GM12865 (cell line): ENCODE results near the gene KMT5C.
A peak's percentile ranks its signal among the peaks of the same experiment; 100 is the strongest.

Experiments
- DNase-seq: peaks from one replicate; pipeline ENCODE4 v3.0.0; 2010; ENCODE audit warnings: low read depth
- H3K4me3 ChIP-seq: 2 replicates; pipeline ENCODE4 v1.5.1; 2011; ENCODE audit warnings: mild to moderate bottlenecking, low read depth, low read length, control low read depth
- TF ChIP-seq, protein P1 (sequence below): IDR thresholded peaks from 2 replicates; pipeline ENCODE4 v1.5.1; 2011; ENCODE audit warnings: low read length, control low read depth, low read depth, inconsistent platforms; ENCODE audit not compliant: insufficient read depth; ENCODE audit errors: missing control alignments

The KMT5C gene

DNA sequence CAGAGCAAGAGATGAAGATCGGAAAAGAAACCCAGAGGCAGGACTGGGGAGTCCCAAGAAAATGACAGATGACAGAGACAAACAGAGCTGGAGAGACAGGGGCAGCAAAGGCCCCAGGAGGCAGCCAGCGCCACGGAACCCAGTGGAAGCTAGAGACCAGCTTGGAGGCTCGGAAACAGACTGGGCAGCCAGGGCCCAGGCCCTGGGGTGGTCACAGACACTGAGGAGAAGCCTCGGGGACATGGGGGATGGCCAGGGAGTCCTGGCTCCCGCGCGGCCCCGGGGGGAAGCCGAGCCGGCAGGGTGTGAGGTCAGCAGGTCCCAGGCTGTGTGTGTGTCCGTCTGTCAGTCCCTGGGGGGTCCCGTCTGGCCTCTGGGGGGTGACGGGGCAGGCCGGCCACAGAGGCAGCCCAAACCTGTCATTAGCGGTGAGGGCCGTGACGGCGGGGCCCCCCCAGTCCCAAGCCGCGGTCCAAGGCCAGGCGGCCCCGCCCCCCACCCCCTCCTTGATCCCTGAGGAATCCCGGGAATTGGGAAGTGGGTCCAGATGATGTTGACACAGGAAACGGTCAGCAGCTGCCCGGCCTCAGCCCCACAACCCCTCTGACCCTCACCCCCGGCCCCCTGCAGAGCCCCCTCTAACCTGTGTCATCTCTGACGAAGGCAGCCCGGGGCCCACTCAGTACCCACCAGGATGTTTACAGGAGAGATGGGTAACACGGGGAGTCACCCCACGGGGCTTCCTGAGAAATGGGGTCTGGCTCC is 34.5 kb downstream of the KMT5C start:
- DNase-seq, result no peak
- TF ChIP-seq, protein P1, sequence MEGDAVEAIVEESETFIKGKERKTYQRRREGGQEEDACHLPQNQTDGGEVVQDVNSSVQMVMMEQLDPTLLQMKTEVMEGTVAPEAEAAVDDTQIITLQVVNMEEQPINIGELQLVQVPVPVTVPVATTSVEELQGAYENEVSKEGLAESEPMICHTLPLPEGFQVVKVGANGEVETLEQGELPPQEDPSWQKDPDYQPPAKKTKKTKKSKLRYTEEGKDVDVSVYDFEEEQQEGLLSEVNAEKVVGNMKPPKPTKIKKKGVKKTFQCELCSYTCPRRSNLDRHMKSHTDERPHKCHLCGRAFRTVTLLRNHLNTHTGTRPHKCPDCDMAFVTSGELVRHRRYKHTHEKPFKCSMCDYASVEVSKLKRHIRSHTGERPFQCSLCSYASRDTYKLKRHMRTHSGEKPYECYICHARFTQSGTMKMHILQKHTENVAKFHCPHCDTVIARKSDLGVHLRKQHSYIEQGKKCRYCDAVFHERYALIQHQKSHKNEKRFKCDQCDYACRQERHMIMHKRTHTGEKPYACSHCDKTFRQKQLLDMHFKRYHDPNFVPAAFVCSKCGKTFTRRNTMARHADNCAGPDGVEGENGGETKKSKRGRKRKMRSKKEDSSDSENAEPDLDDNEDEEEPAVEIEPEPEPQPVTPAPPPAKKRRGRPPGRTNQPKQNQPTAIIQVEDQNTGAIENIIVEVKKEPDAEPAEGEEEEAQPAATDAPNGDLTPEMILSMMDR, result no peak
- H3K4me3 ChIP-seq, result no peak overlapping the region

- TF ChIP-seq, protein P1, result no peak
- DNase-seq, result no peak
- no peak within 1 kb of the TSS for H3K4me3 ChIP-seq
These were observed 36.7 kb downstream of the KMT5C start, which contains the start of gene TMEM190 for GRCh38 chr19:55376241-55376933. TMEM190 (plus strand) TSS chr19:55376826; CDS start chr19:55376854, 28 bp downstream.

DNA sequence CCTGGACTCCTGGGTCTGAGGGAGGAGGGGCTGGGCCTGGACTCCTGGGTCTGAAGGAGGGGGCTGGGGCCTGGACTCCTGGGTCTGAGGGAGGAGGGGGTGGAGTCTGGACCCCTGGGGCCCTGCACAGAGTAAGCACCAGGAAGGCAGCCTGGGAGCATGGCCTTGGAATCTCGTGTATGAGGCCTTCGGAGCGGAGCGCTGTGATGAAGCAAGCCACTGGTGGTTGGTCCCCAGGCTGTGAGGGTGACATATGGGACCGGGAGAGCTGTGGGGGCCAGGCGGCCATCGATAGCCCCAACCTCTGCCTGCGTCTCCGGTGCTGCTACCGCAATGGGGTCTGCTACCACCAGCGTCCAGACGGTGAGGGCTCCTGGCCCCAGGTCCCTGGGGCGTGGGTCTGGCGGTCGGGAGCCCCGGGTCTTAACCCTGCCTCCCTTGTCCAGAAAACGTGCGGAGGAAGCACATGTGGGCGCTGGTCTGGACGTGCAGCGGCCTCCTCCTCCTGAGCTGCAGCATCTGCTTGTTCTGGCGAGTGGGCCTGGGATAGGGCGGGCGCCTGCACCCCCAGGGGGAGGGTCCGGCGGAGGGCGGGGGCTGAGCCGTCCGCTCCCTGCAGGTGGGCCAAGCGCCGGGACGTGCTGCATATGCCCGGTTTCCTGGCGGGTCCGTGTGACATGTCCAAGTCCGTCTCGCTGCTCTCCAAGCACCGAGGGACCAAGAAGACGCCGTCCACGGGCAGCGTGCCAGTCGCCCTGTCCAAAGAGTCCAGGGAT is 37.9 kb downstream of the KMT5C start:
- DNase-seq, result no peak
- no peak overlapping the region for H3K4me3 ChIP-seq
- TF ChIP-seq, protein P1, result no peak

DNA sequence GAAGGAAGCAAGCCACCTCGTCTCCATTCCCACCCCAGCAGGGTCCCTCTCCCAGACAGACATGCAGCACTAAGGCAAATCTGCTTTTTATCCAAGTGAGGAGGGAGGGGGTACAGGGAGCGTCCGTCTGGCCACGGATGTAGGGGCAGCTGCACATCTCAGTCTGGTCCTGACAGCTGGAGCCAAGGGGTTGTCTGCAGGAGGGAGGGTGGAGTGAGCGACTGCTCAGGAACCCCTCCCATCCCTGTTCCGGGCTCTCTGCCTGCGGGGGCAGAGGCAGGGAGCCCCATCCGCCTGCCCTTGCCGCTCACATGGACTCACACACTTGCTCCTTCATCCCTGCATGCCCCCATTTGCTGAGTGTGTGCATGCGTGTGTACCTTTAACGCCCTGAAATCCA is 39.5 kb downstream of the KMT5C start:
- no peak for DNase-seq
- H3K4me3 ChIP-seq, result no peak overlapping the region
- TF ChIP-seq, protein P1, result no peak

GRCh38 chr19:55382013-55382412 is 42.3 kb downstream of the KMT5C start:
- H3K4me3 ChIP-seq, result no peak overlapping the region
- DNase-seq, result no peak
- TF ChIP-seq, protein P1, result no peak

DNA sequence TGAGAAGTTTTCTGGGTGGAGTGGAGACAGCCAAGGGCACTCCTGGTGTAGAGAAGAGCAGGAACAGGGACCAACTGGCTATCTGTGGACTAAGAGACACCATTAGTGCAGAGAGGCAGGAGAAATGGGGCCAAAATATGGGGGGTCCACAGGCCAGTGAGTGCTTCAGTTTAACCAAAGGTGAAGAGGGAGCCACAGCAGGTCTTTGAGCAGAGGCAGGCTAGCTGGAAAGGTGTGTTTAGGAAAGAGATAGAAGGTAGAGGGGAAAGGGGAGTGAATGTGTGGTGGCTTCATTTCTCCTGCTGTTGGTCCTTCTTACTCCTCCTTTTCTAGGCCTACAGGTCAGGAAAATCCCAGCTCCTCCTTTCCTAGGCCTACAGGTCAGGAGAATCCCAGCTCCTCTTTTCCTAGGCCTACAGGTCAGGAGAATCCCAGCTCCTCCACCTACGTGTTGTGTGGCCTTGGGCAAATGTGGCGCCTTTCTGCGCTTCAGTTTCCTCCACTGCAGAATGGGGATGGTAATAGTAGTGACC is 42.9 kb downstream of the KMT5C start:
- no peak for DNase-seq
- TF ChIP-seq, protein P1, result no peak
- H3K4me3 ChIP-seq, result peak overlapping the region; percentile 59; the same call in 1 of the 2 replicates
